Muscle layer of colon (tissue), 2 donors: ENCODE data around the gene FASTK.

Experiments
- H3K27ac ChIP-seq: one replicate; pipeline ENCODE4 v1.7.0; 2013; ENCODE audit warnings: low read depth, mild to moderate bottlenecking, low read length, moderate library complexity
- H3K27me3 ChIP-seq, 2 donors: one replicate each; pipeline ENCODE4 v1.7.0; 2013; ENCODE audit warnings: low read length in 2 of 2, mild to moderate bottlenecking in 2 of 2; ENCODE audit not compliant: insufficient read depth in 2 of 2, control insufficient read depth in 1 of 2
- H3K36me3 ChIP-seq: one replicate; pipeline ENCODE4 v1.7.0; 2013; ENCODE audit warnings: mild to moderate bottlenecking, low read length; ENCODE audit not compliant: insufficient read depth
- H3K4me1 ChIP-seq: one replicate; pipeline ENCODE4 v1.7.0; 2013; ENCODE audit warnings: mild to moderate bottlenecking, low read length; ENCODE audit not compliant: insufficient read depth
- H3K4me3 ChIP-seq, 2 donors: one replicate each; pipeline ENCODE4 v1.7.0; 2013; ENCODE audit warnings: low read length in 2 of 2, low read depth in 1 of 2, mild to moderate bottlenecking in 1 of 2, moderate library complexity in 1 of 2
- H3K9ac ChIP-seq: one replicate; pipeline ENCODE4 v1.7.0; 2013; ENCODE audit warnings: low read length
- H3K9me3 ChIP-seq: one replicate; pipeline ENCODE4 v1.7.0; 2013; ENCODE audit warnings: mild to moderate bottlenecking, low read length
- donor health status: abdominal sarcoma.
- donor health status: Adenocarcinoma of cecum.

Gene FASTK

GRCh38 chr7:151080522-151081169 is at the start of gene FASTK:
TSS of gene FASTK (minus strand) at chr7:151080809. CDS start at chr7:151080766, 43 bp downstream.
- peak within 1 kb of the TSS; percentile 91 for H3K27ac ChIP-seq
- no peaks in the 10 kb centered on the region for H3K27me3 ChIP-seq
- H3K4me1 ChIP-seq, result peaks cover 51% of the 10 kb centered on the region

GRCh38 chr7:151129960-151130591 is 49.5 kb upstream of the FASTK start:
- no peak overlapping the region for H3K4me3 ChIP-seq
- H3K4me1 ChIP-seq, result peaks cover 7% of the 10 kb centered on the region
- peaks cover 52% of the 10 kb centered on the region for H3K36me3 ChIP-seq
- no peak overlapping the region for H3K27ac ChIP-seq
- no peaks in the 10 kb centered on the region for H3K27me3 ChIP-seq
- no peaks in the 10 kb centered on the region for H3K9me3 ChIP-seq
- H3K9ac ChIP-seq, result no peak overlapping the region

More at GRCh38 chr7:151080522-151081169, at the start of gene FASTK:
- peak within 1 kb of the TSS; percentile 74 for H3K9ac ChIP-seq
- H3K9me3 ChIP-seq, result no peaks in the 10 kb centered on the region
- H3K36me3 ChIP-seq, result peaks cover 9% of the 10 kb centered on the region
- H3K4me3 ChIP-seq, result peak within 1 kb of the TSS; percentile 77 to 85

GRCh38 chr7:151129117-151129959 is 48.7 kb upstream of the FASTK start:
- peaks cover 52% of the 10 kb centered on the region for H3K36me3 ChIP-seq
- no peak overlapping the region for H3K9ac ChIP-seq

GRCh38 chr7:151128716-151129115 is 48.1 kb upstream of the FASTK start:
- H3K9me3 ChIP-seq, result no peaks in the 10 kb centered on the region
- no peak overlapping the region for H3K27ac ChIP-seq
- H3K36me3 ChIP-seq, result peaks cover 49% of the 10 kb centered on the region
- H3K4me3 ChIP-seq, result no peak overlapping the region
- no peaks in the 10 kb centered on the region for H3K27me3 ChIP-seq
- no peak overlapping the region for H3K9ac ChIP-seq
- H3K4me1 ChIP-seq, result peaks cover 17% of the 10 kb centered on the region

More at GRCh38 chr7:151129117-151129959, 48.7 kb upstream of the FASTK start:
- Histone ChIP-seq H3K27me3 (no peaks in the 10 kb centered on the region), H3K4me3 (no peak overlapping the region), H3K4me1 (peaks cover 13% of the 10 kb centered on the region), H3K9me3 (no peaks in the 10 kb centered on the region), H3K27ac (no peak overlapping the region)

- peaks cover 17% of the 10 kb centered on the region for H3K4me1 ChIP-seq
- peaks cover 46% of the 10 kb centered on the region for H3K36me3 ChIP-seq
- no peak overlapping the region for H3K27ac ChIP-seq
- H3K27me3 ChIP-seq, result no peaks in the 10 kb centered on the region
- no peaks in the 10 kb centered on the region for H3K9me3 ChIP-seq
- H3K4me3 ChIP-seq, result no peak overlapping the region
- H3K9ac ChIP-seq, result no peak overlapping the region
Measured at GRCh38 chr7:151128144-151128543, 47.5 kb upstream of the FASTK start.

- no peak overlapping the region for H3K27ac ChIP-seq
Measured at GRCh38 chr7:151126491-151127137, 46.0 kb upstream of the FASTK start.

GRCh38 chr7:151125846-151126481 is 45.4 kb upstream of the FASTK start:
- H3K27ac ChIP-seq, result no peak overlapping the region
- peaks cover 17% of the 10 kb centered on the region for H3K4me1 ChIP-seq
- peak overlapping the region in 1 of 2 donors; percentile 49 for H3K4me3 ChIP-seq
- no peaks in the 10 kb centered on the region for H3K27me3 ChIP-seq
- no peaks in the 10 kb centered on the region for H3K9me3 ChIP-seq
- peaks cover 39% of the 10 kb centered on the region for H3K36me3 ChIP-seq
- H3K9ac ChIP-seq, result no peak overlapping the region

More at GRCh38 chr7:151126491-151127137, 46.0 kb upstream of the FASTK start:
- H3K9me3 ChIP-seq, result no peaks in the 10 kb centered on the region
- H3K4me1 ChIP-seq, result peaks cover 17% of the 10 kb centered on the region
- no peak overlapping the region for H3K9ac ChIP-seq
- peaks cover 41% of the 10 kb centered on the region for H3K36me3 ChIP-seq
- no peaks in the 10 kb centered on the region for H3K27me3 ChIP-seq
- no peak overlapping the region for H3K4me3 ChIP-seq

- H3K9me3 ChIP-seq, result no peaks in the 10 kb centered on the region
- H3K27me3 ChIP-seq, result no peaks in the 10 kb centered on the region
- H3K4me3 ChIP-seq, result peak overlapping the region in 1 of 2 donors; percentile 49
- H3K4me1 ChIP-seq, result peaks cover 17% of the 10 kb centered on the region
- H3K27ac ChIP-seq, result no peak overlapping the region
- H3K36me3 ChIP-seq, result peaks cover 39% of the 10 kb centered on the region
- H3K9ac ChIP-seq, result no peak overlapping the region
Measured at GRCh38 chr7:151125470-151125845, 44.8 kb upstream of the FASTK start.

- Histone ChIP-seq H3K4me1 (peaks cover 17% of the 10 kb centered on the region), H3K4me3 (peak overlapping the region in 1 of 2 donors; percentile 49), H3K36me3 (peaks cover 39% of the 10 kb centered on the region), H3K9ac (no peak overlapping the region), H3K27ac (no peak overlapping the region), H3K9me3 (no peaks in the 10 kb centered on the region), H3K27me3 (no peaks in the 10 kb centered on the region)
Measured at GRCh38 chr7:151124899-151125399, 44.3 kb upstream of the FASTK start.

- Histone ChIP-seq H3K36me3 (peaks cover 40% of the 10 kb centered on the region), H3K4me1 (peaks cover 17% of the 10 kb centered on the region), H3K27ac (no peak overlapping the region), H3K9ac (no peak overlapping the region), H3K9me3 (no peaks in the 10 kb centered on the region), H3K4me3 (no peak overlapping the region), H3K27me3 (no peaks in the 10 kb centered on the region)
Measured at GRCh38 chr7:151124481-151124880, 43.9 kb upstream of the FASTK start.
